ENCODE data around the gene PPP1R3G. TPM values are rescaled to one million over a fixed set of nuclear protein-coding genes. Genes with fewer than 3 reads are reported as not detected.

PPP1R3G gene
- total and polyA plus RNA-seq, 2 of the 13 experiments (the other 11 are each of a cell fraction or from before 2014, with no cell fraction given): 1.2 to 1.3 TPM

GRCh38 chr6:5063617-5064016 lies 21.5 kb upstream of the PPP1R3G start (continued):
- TF ChIP-seq, protein P1, sequence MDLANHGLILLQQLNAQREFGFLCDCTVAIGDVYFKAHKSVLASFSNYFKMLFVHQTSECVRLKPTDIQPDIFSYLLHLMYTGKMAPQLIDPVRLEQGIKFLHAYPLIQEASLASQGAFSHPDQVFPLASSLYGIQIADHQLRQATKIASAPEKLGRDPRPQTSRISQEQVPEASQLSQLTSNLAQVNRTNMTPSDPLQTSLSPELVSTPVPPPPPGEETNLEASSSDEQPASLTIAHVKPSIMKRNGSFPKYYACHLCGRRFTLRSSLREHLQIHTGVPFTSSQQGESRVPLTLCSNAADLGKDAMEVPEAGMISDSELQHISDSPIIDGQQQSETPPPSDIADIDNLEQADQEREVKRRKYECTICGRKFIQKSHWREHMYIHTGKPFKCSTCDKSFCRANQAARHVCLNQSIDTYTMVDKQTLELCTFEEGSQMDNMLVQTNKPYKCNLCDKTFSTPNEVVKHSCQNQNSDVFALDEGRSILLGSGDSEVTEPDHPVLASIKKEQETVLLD (CRISPR knock-in tag; IDR thresholded peaks at IDR 0.05; ENCODE audit: low read depth): no peak
- TF ChIP-seq MAZ (IDR thresholded peaks at IDR 0.05; ENCODE audit: borderline replicate concordance, low read depth, low read length): no peak
- no peak for TF ChIP-seq MAZ (CRISPR knock-in tag; IDR thresholded peaks at IDR 0.05; ENCODE audit: low read depth)
- TF ChIP-seq ZFP82 (CRISPR knock-in tag; IDR thresholded peaks at IDR 0.05; ENCODE audit: borderline replicate concordance): no peak
- no peak for TF ChIP-seq REPIN1 (CRISPR knock-in tag; IDR thresholded peaks at IDR 0.05; ENCODE audit: borderline replicate concordance, low read depth)
- TF ChIP-seq ELK4 (CRISPR knock-in tag; IDR thresholded peaks at IDR 0.05; ENCODE audit: borderline replicate concordance): no peak
- no peak for TF ChIP-seq ZNF577 (CRISPR knock-in tag; IDR thresholded peaks at IDR 0.05; ENCODE audit: borderline replicate concordance, low read depth)
- no peak for TF ChIP-seq ETV5 (CRISPR knock-in tag; IDR thresholded peaks at IDR 0.05; ENCODE audit: borderline replicate concordance)
- TF ChIP-seq HNRNPK (IDR thresholded peaks at IDR 0.05; ENCODE audit: low read depth, low read length, poor library complexity, severe bottlenecking): no peak
- no peak for TF ChIP-seq HDAC2 (CRISPR knock-in tag; IDR thresholded peaks at IDR 0.05)
- no peak for TF ChIP-seq PLSCR1 (CRISPR knock-in tag; IDR thresholded peaks at IDR 0.05; ENCODE audit: borderline replicate concordance)
- TF ChIP-seq ZBTB7B (CRISPR knock-in tag; IDR thresholded peaks at IDR 0.05): no peak
- TF ChIP-seq U2AF2 (IDR thresholded peaks at IDR 0.05; ENCODE audit: low read depth, low read length): no peak
- 0 out of 2 replicates have a peak, but pooled peaks have one; percentile 66 for TF ChIP-seq ZNF274 (CRISPR knock-in tag; IDR thresholded peaks at IDR 0.05)
- TF ChIP-seq ZFP62 (CRISPR knock-in tag; IDR thresholded peaks at IDR 0.05): no peak
- peak; percentile 51; the same call in 1 of the 2 replicates for TF ChIP-seq ZNF891 (CRISPR knock-in tag; IDR thresholded peaks at IDR 0.05)
- peak; percentile 59; the same call in 1 of the 2 replicates for TF ChIP-seq HNRNPL (IDR thresholded peaks at IDR 0.05; ENCODE audit: low read depth, low read length)
- no peak for TF ChIP-seq EZH2 (conservative IDR thresholded peaks at IDR 0.05; ENCODE audit: low read depth, low read length)
- 0 out of 2 replicates have a peak, but pooled peaks have one; percentile 11 for TF ChIP-seq ZBTB38 (CRISPR knock-in tag; IDR thresholded peaks at IDR 0.05)
- TF ChIP-seq NCOA1 (CRISPR knock-in tag; IDR thresholded peaks at IDR 0.05): no peak
- no peak for TF ChIP-seq ZNF615 (CRISPR knock-in tag; IDR thresholded peaks at IDR 0.05; ENCODE audit: borderline replicate concordance)
- TF ChIP-seq MLLT10 (CRISPR knock-in tag; IDR thresholded peaks at IDR 0.05): no peak
- TF ChIP-seq EEA1 (CRISPR knock-in tag; IDR thresholded peaks at IDR 0.05; ENCODE audit: borderline replicate concordance): no peak
- TF ChIP-seq MLXIP (CRISPR knock-in tag; IDR thresholded peaks at IDR 0.05; ENCODE audit: borderline replicate concordance): no peak
